Neuronal stem cell (in vitro differentiated cells): Measurements from ENCODE around the gene PCNX3.
A peak's percentile ranks its signal among the peaks of the same experiment; 100 is the strongest.

ENCODE experiments used
- DNase-seq: peaks from one replicate; pipeline ENCODE4 v3.0.0-alpha.2; 2013; ENCODE audit warnings: low spot score
- H2AFZ ChIP-seq: one replicate; pipeline ENCODE4 v1.6.1; 2013; ENCODE audit warnings: mild to moderate bottlenecking, low read length, inconsistent platforms
- H2AK5ac ChIP-seq: 2 replicates; pipeline ENCODE4 v1.6.1; 2013; ENCODE audit warnings: low read depth, mild to moderate bottlenecking, inconsistent platforms, low read length, moderate library complexity, mixed read lengths
- H2BK120ac ChIP-seq: 2 replicates; pipeline ENCODE4 v1.6.1; 2013; ENCODE audit warnings: low read depth, mild to moderate bottlenecking, inconsistent platforms, low read length, moderate library complexity, mixed read lengths
- H2BK12ac ChIP-seq: one replicate; pipeline ENCODE4 v1.6.1; 2013; ENCODE audit warnings: low read length, inconsistent platforms
- H2BK15ac ChIP-seq: 2 replicates; pipeline ENCODE4 v1.6.1; 2013; ENCODE audit warnings: mild to moderate bottlenecking, low read length, inconsistent platforms, mixed read lengths
- H2BK5ac ChIP-seq: one replicate; pipeline ENCODE4 v1.6.1; 2013; ENCODE audit warnings: inconsistent platforms, mild to moderate bottlenecking, low read length, moderate library complexity
- H3K14ac ChIP-seq: one replicate; pipeline ENCODE4 v1.6.1; 2013; ENCODE audit warnings: low read length, inconsistent platforms
- H3K18ac ChIP-seq: 2 replicates; pipeline ENCODE4 v1.6.1; 2013; ENCODE audit warnings: low read length, inconsistent platforms
- H3K23ac ChIP-seq: 2 replicates; pipeline ENCODE4 v1.6.1; 2013; ENCODE audit warnings: low read depth, mild to moderate bottlenecking, mixed read lengths, low read length, inconsistent platforms; ENCODE audit not compliant: poor library complexity
- H3K27ac ChIP-seq: replicated peaks from 3 replicates; pipeline ENCODE4 v1.5.1; 2013; ENCODE audit warnings: low read length, inconsistent platforms
- H3K27me3 ChIP-seq, 3 experiments: 2 replicates each; pipeline ENCODE4 v1.6.1; 2013; ENCODE audit warnings: low read length in 3 of 3, mild to moderate bottlenecking in 2 of 3, inconsistent platforms in 1 of 3, low read depth in 1 of 3, mixed read lengths in 1 of 3, moderate library complexity in 1 of 3; ENCODE audit not compliant: control insufficient read depth in 3 of 3, insufficient read depth in 3 of 3
- H3K36me3 ChIP-seq, 2 donors: replicated peaks in 1 of 2; 2 replicates each; pipeline ENCODE4 v1.6.1; 2013; ENCODE audit warnings: low read length in 2 of 2; ENCODE audit not compliant: control insufficient read depth in 2 of 2, insufficient read depth in 2 of 2
- H3K4ac ChIP-seq: 2 replicates; pipeline ENCODE4 v1.6.1; 2013; ENCODE audit warnings: inconsistent platforms, mild to moderate bottlenecking, low read length, moderate library complexity
- H3K4me1 ChIP-seq, 2 donors: 1 replicate in 1 of 2; 2 replicates in 1 of 2; pipeline ENCODE4 v1.6.1; 2013; ENCODE audit warnings: low read length in 2 of 2, low read depth in 1 of 2; ENCODE audit not compliant: control insufficient read depth in 2 of 2, insufficient read depth in 1 of 2
- H3K4me2 ChIP-seq: one replicate; pipeline ENCODE4 v1.6.1; 2013; ENCODE audit warnings: mild to moderate bottlenecking, low read length, inconsistent platforms; ENCODE audit not compliant: insufficient read depth, poor library complexity, severe bottlenecking
- H3K4me3 ChIP-seq, 2 donors: 2 replicates each; pipeline ENCODE4 v1.5.1; 2013; ENCODE audit warnings: low read length in 2 of 2, mild to moderate bottlenecking in 2 of 2, inconsistent platforms in 1 of 2, moderate library complexity in 1 of 2
- H3K79me1 ChIP-seq: one replicate; pipeline ENCODE4 v1.6.1; 2013; ENCODE audit warnings: low read depth, mild to moderate bottlenecking, inconsistent platforms, low read length, moderate library complexity
- H3K9ac ChIP-seq: one replicate; pipeline ENCODE4 v1.6.1; 2013; ENCODE audit warnings: mild to moderate bottlenecking, low read depth, low read length, inconsistent platforms; ENCODE audit not compliant: poor library complexity
- H3K9me3 ChIP-seq, 2 donors: replicated peaks in 1 of 2; 2 replicates each; pipeline versions ENCODE3 to v1.6.1; 2013; ENCODE audit warnings: low read length in 2 of 2, mild to moderate bottlenecking in 2 of 2, inconsistent platforms in 1 of 2, low read depth in 1 of 2, mixed read lengths in 1 of 2, moderate library complexity in 1 of 2; ENCODE audit not compliant: control insufficient read depth in 2 of 2, insufficient read depth in 1 of 2
- H4K8ac ChIP-seq: one replicate; pipeline ENCODE4 v1.6.1; 2013; ENCODE audit warnings: low read depth, mild to moderate bottlenecking, inconsistent platforms, low read length, moderate library complexity
- H4K91ac ChIP-seq: one replicate; pipeline ENCODE4 v1.6.1; 2013; ENCODE audit warnings: low read length, low read depth, mild to moderate bottlenecking, inconsistent platforms; ENCODE audit not compliant: poor library complexity
- WGBS, 2 donors: extraction: QIAGEN DNeasy Blood & Tissue Kit; methylation state at CpG; one replicate each; pipeline ENCODE4 v1.1.7; 2013; ENCODE audit warnings: missing lambda C conversion rate in 2 of 2, mixed read lengths in 1 of 2; ENCODE audit not compliant: insufficient read length in 2 of 2, insufficient replicate concordance in 1 of 2; ENCODE audit errors: extremely low coverage in 2 of 2; 5-methylcytosine and 5-hydroxymethylcytosine counted together

The PCNX3 gene

DNA sequence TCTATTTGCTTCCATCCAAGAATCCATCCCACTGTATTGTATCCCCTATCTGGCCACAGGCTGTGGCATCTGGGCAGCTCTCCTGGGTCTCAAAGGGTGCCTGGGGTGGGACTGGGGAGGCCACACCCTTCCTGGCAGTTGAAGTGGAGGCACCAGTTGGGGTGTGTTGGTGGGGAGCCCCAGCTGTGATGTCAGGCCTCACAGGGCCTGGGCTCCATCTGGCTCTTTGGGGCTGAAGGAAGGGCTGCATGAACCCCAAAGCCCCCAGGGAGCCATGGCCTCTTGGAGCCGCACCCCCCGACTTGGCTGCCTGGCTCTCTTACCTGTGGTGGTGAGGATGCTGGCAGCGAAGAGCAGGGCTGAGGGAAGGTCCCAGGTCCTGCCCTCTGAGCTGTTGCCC, 20.4 kb upstream of the PCNX3 start:
- Histone ChIP-seq H3K9me3 (peaks cover 0 to 3% of the 10 kb centered on the region in 2 donors), H2BK5ac (no peak overlapping the region), H3K4ac (no peak overlapping the region), H2AFZ (no peak overlapping the region), H4K91ac (no peak overlapping the region), H3K9ac (peak overlapping the region; percentile 0), H3K36me3 (peaks cover 17 to 25% of the 10 kb centered on the region in 2 donors), H3K4me3 (no peak overlapping the region), H3K23ac (no peak overlapping the region), H3K4me1 (peaks cover 5 to 6% of the 10 kb centered on the region in 2 donors), H2BK12ac (no peak overlapping the region), H2BK120ac (no peak overlapping the region), H3K79me1 (peaks cover 2% of the 10 kb centered on the region), H3K4me2 (no peak overlapping the region), H2BK15ac (no peak overlapping the region), H3K14ac (no peak overlapping the region), H2AK5ac (peak overlapping the region; percentile 30), H4K8ac (no peak overlapping the region), H3K27me3 (peaks cover 0 to 20% (median 6%) of the 10 kb centered on the region in 3 experiments), H3K18ac (no peak overlapping the region), H3K27ac (no peak overlapping the region)
- WGBS, 2 donors = no CpG with 5 or more reads among the region's 3 CpGs
- DNase-seq = no peak

DNA sequence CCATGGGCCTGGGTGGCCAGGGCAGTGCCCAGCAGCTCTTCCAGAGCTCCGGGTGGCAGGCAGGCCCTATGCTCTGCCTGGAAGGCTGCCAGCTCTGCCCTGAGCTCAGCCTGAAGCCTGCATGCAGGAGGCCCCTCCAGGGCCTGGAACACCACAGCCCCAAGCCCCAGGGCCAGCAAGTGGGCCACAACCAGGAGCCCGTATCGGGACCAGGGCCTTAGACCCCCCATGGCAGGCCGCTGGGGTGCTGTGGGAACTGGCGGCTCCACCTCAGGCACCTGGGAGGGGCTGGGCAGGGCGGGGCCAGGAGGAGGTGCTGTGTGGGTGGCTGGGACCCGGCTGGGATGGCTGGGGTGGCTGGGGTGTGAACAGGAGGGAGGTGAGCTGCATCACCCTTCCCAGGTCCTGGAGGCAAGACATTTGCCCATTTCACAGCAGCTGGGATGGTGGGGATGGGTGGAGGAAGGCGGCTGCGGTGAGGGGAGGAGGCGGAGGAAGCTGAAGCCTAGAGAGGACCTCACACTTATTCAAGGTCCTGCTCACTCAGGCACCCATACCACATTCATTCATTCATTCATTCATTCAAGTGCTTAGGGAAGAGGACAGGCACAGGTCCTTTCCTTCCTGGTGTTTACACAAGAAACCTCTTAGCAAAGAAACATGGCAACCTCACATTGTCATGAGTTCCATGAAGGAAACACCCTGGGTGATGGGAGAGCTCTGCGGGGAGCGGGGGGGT, 19.9 kb upstream of the PCNX3 start, which contains the start of gene KCNK7:
Gene KCNK7, minus strand, starts transcription at position 258 of the 739 bp plus-strand sequence. Its CDS starts 28 bp downstream, at position 230.
- H3K79me1 ChIP-seq = peaks cover 2% of the 10 kb centered on the region

GRCh38 chr11:65596520-65596919, 19.1 kb upstream of the PCNX3 start:
- WGBS, 2 donors = no CpG with 5 or more reads among the region's 6 CpGs
- Histone ChIP-seq H3K36me3 (peaks cover 18 to 37% of the 10 kb centered on the region in 2 donors), H3K27ac (no peak overlapping the region), H3K4me3 (no peak overlapping the region), H2BK12ac (no peak overlapping the region), H2AFZ (no peak overlapping the region), H3K27me3 (peaks cover 0 to 15% (median 6%) of the 10 kb centered on the region in 3 experiments), H2BK5ac (no peak overlapping the region), H3K23ac (no peak overlapping the region), H3K18ac (no peak overlapping the region), H3K14ac (no peak overlapping the region), H3K4ac (no peak overlapping the region), H4K8ac (no peak overlapping the region), H2BK120ac (no peak overlapping the region), H3K9me3 (peaks cover 0 to 3% of the 10 kb centered on the region in 2 donors), H4K91ac (no peak overlapping the region), H3K4me2 (no peak overlapping the region), H3K9ac (peak overlapping the region; percentile 37), H2BK15ac (no peak overlapping the region), H3K79me1 (peaks cover 2% of the 10 kb centered on the region), H2AK5ac (no peak overlapping the region), H3K4me1 (peaks cover 3 to 4% of the 10 kb centered on the region in 2 donors)
- DNase-seq = no peak

More for the DNA sequence above, 19.9 kb upstream of the PCNX3 start, which contains the start of gene KCNK7:
- Histone ChIP-seq H3K9ac (peak within 1 kb of the TSS; percentile 37), H3K4me3 (no peak within 1 kb of the TSS), H3K4ac (no peak within 1 kb of the TSS), H2BK15ac (no peak within 1 kb of the TSS), H3K4me1 (peaks cover 3 to 5% of the 10 kb centered on the region in 2 donors), H4K91ac (no peak within 1 kb of the TSS), H3K23ac (no peak within 1 kb of the TSS), H2BK5ac (no peak within 1 kb of the TSS), H3K27ac (no peak within 1 kb of the TSS), H4K8ac (no peak within 1 kb of the TSS), H3K14ac (no peak within 1 kb of the TSS), H3K9me3 (peaks cover 0 to 3% of the 10 kb centered on the region in 2 donors), H3K27me3 (peaks cover 0 to 20% (median 6%) of the 10 kb centered on the region in 3 experiments), H3K18ac (no peak within 1 kb of the TSS), H2AK5ac (peak within 1 kb of the TSS; percentile 30), H2BK120ac (no peak within 1 kb of the TSS), H3K4me2 (no peak within 1 kb of the TSS), H3K36me3 (peaks cover 17 to 31% of the 10 kb centered on the region in 2 donors), H2AFZ (no peak within 1 kb of the TSS), H2BK12ac (no peak within 1 kb of the TSS)
- WGBS, 2 donors = no CpG with 5 or more reads among the region's 12 CpGs
- no peak for DNase-seq

GRCh38 chr11:65598258-65598699, 17.3 kb upstream of the PCNX3 start:
- Histone ChIP-seq H3K9me3 (no peaks in the 10 kb centered on the region), H3K4me3 (no peak overlapping the region)
- no CpG with 5 or more reads among the region's 16 CpGs for WGBS, 2 donors

More at GRCh38 chr11:65598258-65598699, 17.3 kb upstream of the PCNX3 start:
- DNase-seq = no peak
- H3K27ac ChIP-seq = no peak overlapping the region
- no peak overlapping the region for H3K23ac ChIP-seq
- no peak overlapping the region for H3K9ac ChIP-seq
- H3K14ac ChIP-seq = no peak overlapping the region
- H3K36me3 ChIP-seq = peaks cover 19 to 45% of the 10 kb centered on the region in 2 donors
- H2AFZ ChIP-seq = no peak overlapping the region
- no peak overlapping the region for H3K4ac ChIP-seq
- no peak overlapping the region for H2AK5ac ChIP-seq
- no peak overlapping the region for H2BK120ac ChIP-seq
- H3K4me2 ChIP-seq = no peak overlapping the region
- H3K27me3 ChIP-seq = peaks cover 0 to 5% (median 2%) of the 10 kb centered on the region in 3 experiments
- H2BK5ac ChIP-seq = no peak overlapping the region
- H4K8ac ChIP-seq = peak overlapping the region; percentile 43
- H3K18ac ChIP-seq = no peak overlapping the region
- H2BK12ac ChIP-seq = no peak overlapping the region
- H4K91ac ChIP-seq = no peak overlapping the region
- peaks cover 0 to 3% of the 10 kb centered on the region in 2 donors for H3K4me1 ChIP-seq
- peaks cover 2% of the 10 kb centered on the region for H3K79me1 ChIP-seq
- no peak overlapping the region for H2BK15ac ChIP-seq
